Measurements from ENCODE around the gene ADIPOR2. TPM values are rescaled to one million over a fixed set of nuclear protein-coding genes. Genes with fewer than 3 reads are reported as not detected.

Gene ADIPOR2
- total and polyA plus RNA-seq, 4 donors, result 26.6 to 68.3 (median 41.7) TPM

DNA sequence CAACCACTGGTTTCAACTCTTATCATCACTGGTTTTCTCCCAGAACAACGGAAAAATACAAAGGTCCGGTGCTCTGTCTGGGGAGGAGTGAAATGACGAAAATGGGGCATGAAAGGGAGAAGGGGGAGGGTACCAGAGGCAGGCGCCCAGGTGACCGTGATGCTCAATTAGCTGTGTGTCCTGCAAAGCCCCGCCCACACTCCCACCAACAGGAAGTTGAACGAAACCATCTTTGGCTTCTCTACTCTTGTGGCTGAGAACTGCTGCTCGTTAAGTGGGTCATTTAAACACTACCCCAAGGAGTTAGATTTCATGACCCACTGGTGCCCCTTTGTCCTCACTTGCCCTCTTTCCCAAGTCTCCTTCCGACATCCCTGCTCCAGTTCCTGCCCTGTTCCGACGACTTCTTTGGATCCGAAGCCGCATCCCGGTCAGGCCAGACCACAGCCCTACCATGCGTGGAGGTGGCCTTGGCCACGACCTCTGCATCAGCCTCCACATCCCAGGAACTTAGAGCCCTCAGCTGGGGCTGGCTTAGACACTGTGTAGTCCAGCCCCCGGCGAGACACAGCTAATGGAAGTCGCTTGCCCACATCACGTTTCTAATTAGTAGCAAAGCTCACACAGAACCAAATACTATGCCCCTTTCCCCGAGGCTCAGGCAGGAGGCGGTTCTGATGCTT lies 118.1 kb downstream of the ADIPOR2 start:
- 91% methylated on average over 22 of the region's 22 CpGs for WGBS
- H3K27ac ChIP-seq (ENCODE audit: low read depth in 1 of 2, low read length in 2 of 2), result no peak overlapping the region
- no peaks in the 10 kb centered on the region for H3K27me3 ChIP-seq (ENCODE audit: control insufficient read depth in 4 of 4, insufficient read depth in 4 of 4, low read length in 3 of 4)
- no peaks in the 10 kb centered on the region for H3K4me1 ChIP-seq (ENCODE audit: control insufficient read depth in 4 of 4, insufficient read depth in 4 of 4, low read length in 3 of 4)
- no peak for DNase-seq (ENCODE audit: low spot score)
- H3K9ac ChIP-seq (ENCODE audit: low read depth in 1 of 2, low read length in 2 of 2), result no peak overlapping the region
- no peaks in the 10 kb centered on the region for H3K36me3 ChIP-seq (ENCODE audit: control insufficient read depth in 4 of 4, insufficient read depth in 3 of 4, low read depth in 1 of 4, low read length in 3 of 4)
- TF ChIP-seq FOXA1 (IDR thresholded peaks at IDR 0.05) (no peak), TAF1 (conservative IDR thresholded peaks at IDR 0.05) (no peak), RXRA (IDR thresholded peaks at IDR 0.05) (no peak), HNF4A (conservative IDR thresholded peaks at IDR 0.05) (no peak)
- H3K4me3 ChIP-seq (ENCODE audit: low read depth in 1 of 3, low read length in 3 of 3), result no peak overlapping the region
- H3K9me3 ChIP-seq (ENCODE audit: control insufficient read depth in 4 of 4, low read length in 3 of 4), result no peaks in the 10 kb centered on the region

DNA sequence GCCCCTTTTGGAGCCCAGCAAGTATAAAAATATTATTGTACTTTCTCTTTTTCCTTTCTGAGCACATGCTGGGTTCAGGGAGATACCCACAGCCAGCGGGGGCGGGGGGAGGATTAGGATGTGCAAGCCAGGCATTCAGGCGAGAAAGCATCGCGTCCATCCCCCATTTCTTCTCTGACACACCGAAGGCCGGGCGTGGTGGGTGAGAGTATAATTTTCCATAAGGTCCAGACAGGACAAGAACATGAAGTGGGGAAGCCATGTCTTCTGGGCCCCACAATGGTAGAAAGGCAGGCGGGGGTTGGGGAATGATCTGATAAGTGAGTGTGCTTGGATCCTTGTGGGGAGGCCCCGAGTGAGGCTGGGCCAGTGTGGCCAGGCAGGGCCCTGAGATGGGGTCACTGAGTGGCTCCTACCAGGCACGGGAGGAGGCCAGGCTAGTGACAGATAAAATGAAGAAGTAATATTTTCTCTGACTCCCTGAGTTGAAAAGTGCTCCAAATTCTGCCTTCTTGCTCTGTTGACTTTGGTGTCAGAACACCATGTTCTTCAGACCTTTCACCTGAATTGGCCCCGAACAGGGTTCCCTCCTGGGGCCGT lies 118.8 kb downstream of the ADIPOR2 start:
- no peak overlapping the region for H3K27ac ChIP-seq (ENCODE audit: low read depth in 1 of 2, low read length in 2 of 2)
- TF ChIP-seq, protein P1, sequence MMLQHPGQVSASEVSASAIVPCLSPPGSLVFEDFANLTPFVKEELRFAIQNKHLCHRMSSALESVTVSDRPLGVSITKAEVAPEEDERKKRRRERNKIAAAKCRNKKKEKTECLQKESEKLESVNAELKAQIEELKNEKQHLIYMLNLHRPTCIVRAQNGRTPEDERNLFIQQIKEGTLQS (IDR thresholded peaks at IDR 0.05), result no peak
- TF ChIP-seq FOXA2 (IDR thresholded peaks at IDR 0.05), result no peak
- TF ChIP-seq JUND (IDR thresholded peaks at IDR 0.05), result no peak

DNA sequence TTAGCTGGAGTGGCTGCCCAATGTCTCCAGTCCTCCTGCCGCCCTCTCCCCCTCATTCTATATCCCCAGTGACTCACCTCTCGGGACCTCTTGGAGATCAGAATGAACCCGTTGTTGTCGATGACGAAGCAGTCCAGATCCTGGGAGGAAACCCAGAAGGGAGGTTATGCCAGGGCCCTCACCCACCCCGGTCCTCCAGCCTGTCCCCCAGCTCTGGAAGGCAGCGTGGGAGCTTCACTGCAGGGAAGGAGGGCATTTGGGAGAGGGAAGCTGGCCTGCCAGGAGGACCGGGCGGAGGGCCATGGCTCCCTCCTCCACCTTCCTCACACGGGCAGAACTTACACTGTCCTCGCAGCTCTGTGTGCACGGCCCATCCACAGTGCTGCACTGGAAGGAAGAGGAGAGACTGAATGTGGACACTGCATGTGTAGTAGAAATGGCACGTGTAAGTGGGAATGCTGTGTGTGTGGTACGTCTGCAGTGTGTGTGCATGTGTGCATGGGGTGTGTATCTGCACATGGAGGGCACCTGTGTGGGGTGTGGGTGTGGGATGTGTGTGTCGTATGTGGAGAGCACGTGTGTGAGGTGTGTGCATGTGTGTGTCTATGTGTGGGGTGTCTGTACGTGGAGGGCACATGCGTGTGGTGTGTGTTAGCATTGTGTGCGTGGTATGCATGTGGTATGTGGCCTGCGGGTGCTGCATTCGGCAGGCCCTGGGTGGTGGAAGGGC lies 119.5 kb downstream of the ADIPOR2 start:
- H3K4me3 ChIP-seq (ENCODE audit: low read depth in 1 of 3, low read length in 3 of 3), result no peak overlapping the region
- H3K4me1 ChIP-seq (ENCODE audit: control insufficient read depth in 4 of 4, insufficient read depth in 4 of 4, low read length in 3 of 4), result no peaks in the 10 kb centered on the region
- no peaks in the 10 kb centered on the region for H3K9me3 ChIP-seq (ENCODE audit: control insufficient read depth in 4 of 4, low read length in 3 of 4)
- no peaks in the 10 kb centered on the region for H3K27me3 ChIP-seq (ENCODE audit: control insufficient read depth in 4 of 4, insufficient read depth in 4 of 4, low read length in 3 of 4)
- no peak overlapping the region for H3K27ac ChIP-seq (ENCODE audit: low read depth in 1 of 2, low read length in 2 of 2)
- DNase-seq (ENCODE audit: low spot score), result no peak
- TF ChIP-seq, protein P2, sequence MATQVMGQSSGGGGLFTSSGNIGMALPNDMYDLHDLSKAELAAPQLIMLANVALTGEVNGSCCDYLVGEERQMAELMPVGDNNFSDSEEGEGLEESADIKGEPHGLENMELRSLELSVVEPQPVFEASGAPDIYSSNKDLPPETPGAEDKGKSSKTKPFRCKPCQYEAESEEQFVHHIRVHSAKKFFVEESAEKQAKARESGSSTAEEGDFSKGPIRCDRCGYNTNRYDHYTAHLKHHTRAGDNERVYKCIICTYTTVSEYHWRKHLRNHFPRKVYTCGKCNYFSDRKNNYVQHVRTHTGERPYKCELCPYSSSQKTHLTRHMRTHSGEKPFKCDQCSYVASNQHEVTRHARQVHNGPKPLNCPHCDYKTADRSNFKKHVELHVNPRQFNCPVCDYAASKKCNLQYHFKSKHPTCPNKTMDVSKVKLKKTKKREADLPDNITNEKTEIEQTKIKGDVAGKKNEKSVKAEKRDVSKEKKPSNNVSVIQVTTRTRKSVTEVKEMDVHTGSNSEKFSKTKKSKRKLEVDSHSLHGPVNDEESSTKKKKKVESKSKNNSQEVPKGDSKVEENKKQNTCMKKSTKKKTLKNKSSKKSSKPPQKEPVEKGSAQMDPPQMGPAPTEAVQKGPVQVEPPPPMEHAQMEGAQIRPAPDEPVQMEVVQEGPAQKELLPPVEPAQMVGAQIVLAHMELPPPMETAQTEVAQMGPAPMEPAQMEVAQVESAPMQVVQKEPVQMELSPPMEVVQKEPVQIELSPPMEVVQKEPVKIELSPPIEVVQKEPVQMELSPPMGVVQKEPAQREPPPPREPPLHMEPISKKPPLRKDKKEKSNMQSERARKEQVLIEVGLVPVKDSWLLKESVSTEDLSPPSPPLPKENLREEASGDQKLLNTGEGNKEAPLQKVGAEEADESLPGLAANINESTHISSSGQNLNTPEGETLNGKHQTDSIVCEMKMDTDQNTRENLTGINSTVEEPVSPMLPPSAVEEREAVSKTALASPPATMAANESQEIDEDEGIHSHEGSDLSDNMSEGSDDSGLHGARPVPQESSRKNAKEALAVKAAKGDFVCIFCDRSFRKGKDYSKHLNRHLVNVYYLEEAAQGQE (IDR thresholded peaks at IDR 0.05), result no peak
- TF ChIP-seq, protein P1 (IDR thresholded peaks at IDR 0.05), result no peak
- no peak for TF ChIP-seq CTCF (IDR thresholded peaks at IDR 0.05; ENCODE audit: low read depth, low read length, missing input control)
- TF ChIP-seq RAD21 (IDR thresholded peaks at IDR 0.05), result no peak
- TF ChIP-seq GABPA (IDR thresholded peaks at IDR 0.05 in 1 of 2, conservative IDR thresholded peaks at IDR 0.05 in 1 of 2), result no peak
- TF ChIP-seq SP1 (IDR thresholded peaks at IDR 0.05), result no peak
- TF ChIP-seq NR2F2 (IDR thresholded peaks at IDR 0.05), result no peak
- TF ChIP-seq HNF4A (conservative IDR thresholded peaks at IDR 0.05), result no peak
- no peak for TF ChIP-seq FOXA1 (IDR thresholded peaks at IDR 0.05)
- TF ChIP-seq HNF4G (IDR thresholded peaks at IDR 0.05), result no peak
- TF ChIP-seq FOXA2 (IDR thresholded peaks at IDR 0.05), result no peak
- TF ChIP-seq, protein P3, sequence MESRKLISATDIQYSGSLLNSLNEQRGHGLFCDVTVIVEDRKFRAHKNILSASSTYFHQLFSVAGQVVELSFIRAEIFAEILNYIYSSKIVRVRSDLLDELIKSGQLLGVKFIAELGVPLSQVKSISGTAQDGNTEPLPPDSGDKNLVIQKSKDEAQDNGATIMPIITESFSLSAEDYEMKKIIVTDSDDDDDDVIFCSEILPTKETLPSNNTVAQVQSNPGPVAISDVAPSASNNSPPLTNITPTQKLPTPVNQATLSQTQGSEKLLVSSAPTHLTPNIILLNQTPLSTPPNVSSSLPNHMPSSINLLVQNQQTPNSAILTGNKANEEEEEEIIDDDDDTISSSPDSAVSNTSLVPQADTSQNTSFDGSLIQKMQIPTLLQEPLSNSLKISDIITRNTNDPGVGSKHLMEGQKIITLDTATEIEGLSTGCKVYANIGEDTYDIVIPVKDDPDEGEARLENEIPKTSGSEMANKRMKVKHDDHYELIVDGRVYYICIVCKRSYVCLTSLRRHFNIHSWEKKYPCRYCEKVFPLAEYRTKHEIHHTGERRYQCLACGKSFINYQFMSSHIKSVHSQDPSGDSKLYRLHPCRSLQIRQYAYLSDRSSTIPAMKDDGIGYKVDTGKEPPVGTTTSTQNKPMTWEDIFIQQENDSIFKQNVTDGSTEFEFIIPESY (IDR thresholded peaks at IDR 0.05), result no peak
- no peak for TF ChIP-seq RXRA (IDR thresholded peaks at IDR 0.05)
- TF ChIP-seq JUND (IDR thresholded peaks at IDR 0.05), result no peak
- TF ChIP-seq YY1 (IDR thresholded peaks at IDR 0.05), result no peak
- no peak for TF ChIP-seq EGR1 (IDR thresholded peaks at IDR 0.05; ENCODE audit: low read depth in 2 of 2)
- TF ChIP-seq TAF1 (conservative IDR thresholded peaks at IDR 0.05), result no peak
- TF ChIP-seq, protein P4, sequence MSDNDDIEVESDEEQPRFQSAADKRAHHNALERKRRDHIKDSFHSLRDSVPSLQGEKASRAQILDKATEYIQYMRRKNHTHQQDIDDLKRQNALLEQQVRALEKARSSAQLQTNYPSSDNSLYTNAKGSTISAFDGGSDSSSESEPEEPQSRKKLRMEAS (IDR thresholded peaks at IDR 0.05), result no peak
- no peak overlapping the region for H3K9ac ChIP-seq (ENCODE audit: low read depth in 1 of 2, low read length in 2 of 2)
- 93% methylated on average over 21 of the region's 21 CpGs for WGBS
- no peaks in the 10 kb centered on the region for H3K36me3 ChIP-seq (ENCODE audit: control insufficient read depth in 4 of 4, insufficient read depth in 3 of 4, low read depth in 1 of 4, low read length in 3 of 4)

More for the DNA sequence above, 118.8 kb downstream of the ADIPOR2 start:
- H3K4me3 ChIP-seq (ENCODE audit: low read depth in 1 of 3, low read length in 3 of 3), result no peak overlapping the region
- H3K9me3 ChIP-seq (ENCODE audit: control insufficient read depth in 4 of 4, low read length in 3 of 4), result no peaks in the 10 kb centered on the region
- 91% methylated on average over 13 of the region's 13 CpGs for WGBS
- H3K36me3 ChIP-seq (ENCODE audit: control insufficient read depth in 4 of 4, insufficient read depth in 3 of 4, low read depth in 1 of 4, low read length in 3 of 4), result no peaks in the 10 kb centered on the region
- DNase-seq (ENCODE audit: low spot score), result no peak
- H3K27me3 ChIP-seq (ENCODE audit: control insufficient read depth in 4 of 4, insufficient read depth in 4 of 4, low read length in 3 of 4), result no peaks in the 10 kb centered on the region
- H3K4me1 ChIP-seq (ENCODE audit: control insufficient read depth in 4 of 4, insufficient read depth in 4 of 4, low read length in 3 of 4), result no peaks in the 10 kb centered on the region
- H3K9ac ChIP-seq (ENCODE audit: low read depth in 1 of 2, low read length in 2 of 2), result no peak overlapping the region
